ENCODE results near the gene TEX38. TPM values are rescaled to one million over a fixed set of nuclear protein-coding genes. Genes with fewer than 3 reads are reported as not detected.
"Not testable (repeated sequence)": the region's sequence is repeated elsewhere in the genome, so short reads cannot be mapped to it uniquely, and the experiment has no call there.

Gene TEX38
- total and polyA plus RNA-seq, 2 donors (not counting 1 experiment from before 2014, with no cell fraction given): not detected

- Histone ChIP-seq H3K79me2 (ENCODE audit: control insufficient read depth, insufficient read depth, low read length) (no peaks in the 10 kb centered on the region), H3K4me2 (replicated peaks; ENCODE audit: low read depth, low read length, poor library complexity, severe bottlenecking) (no peak overlapping the region), H3K27me3 (replicated peaks in 1 of 4; ENCODE audit: control extremely low read depth in 1 of 4, control insufficient read depth in 3 of 4, insufficient read depth in 4 of 4, low read length in 3 of 4) (no peaks in the 10 kb centered on the region), H3K4me1 (ENCODE audit: control insufficient read depth in 2 of 2, insufficient read depth in 2 of 2, low read length in 2 of 2) (no peaks in the 10 kb centered on the region), H3K4me3 (ENCODE audit: control extremely low read depth in 1 of 5, extremely low read depth in 1 of 5, insufficient read depth in 1 of 5, low read depth in 2 of 5, low read length in 4 of 5) (no peak overlapping the region), H4K20me1 (ENCODE audit: control insufficient read depth, insufficient read depth, low read length, poor library complexity, severe bottlenecking) (no peaks in the 10 kb centered on the region), H3K27ac (ENCODE audit: low read length in 2 of 2) (no peak overlapping the region), H3K36me3 (replicated peaks in 1 of 2; ENCODE audit: control extremely low read depth in 1 of 2, control insufficient read depth in 1 of 2, extremely low read depth in 1 of 2, insufficient read depth in 2 of 2, low read length in 1 of 2) (peaks cover 5 to 29% of the 10 kb centered on the region in 2 experiments), H3K9me3 (ENCODE audit: control extremely low read depth in 1 of 3, control insufficient read depth in 2 of 3, insufficient read depth in 1 of 3, low read length in 2 of 3) (peaks cover 0 to 4% (median 4%) of the 10 kb centered on the region in 3 donors), H2AFZ (ENCODE audit: insufficient read depth, low read depth, low read length, poor library complexity, severe bottlenecking) (no peak overlapping the region), H3K9ac (ENCODE audit: low read length) (no peak overlapping the region)
- intact Hi-C loops (cut with micrococcal nuclease): no loop called here
- TF ChIP-seq EZH2 (IDR thresholded peaks at IDR 0.05; ENCODE audit: borderline replicate concordance, insufficient read depth, low read depth, low read length, poor library complexity, severe bottlenecking): no peak
- TF ChIP-seq, protein P1, sequence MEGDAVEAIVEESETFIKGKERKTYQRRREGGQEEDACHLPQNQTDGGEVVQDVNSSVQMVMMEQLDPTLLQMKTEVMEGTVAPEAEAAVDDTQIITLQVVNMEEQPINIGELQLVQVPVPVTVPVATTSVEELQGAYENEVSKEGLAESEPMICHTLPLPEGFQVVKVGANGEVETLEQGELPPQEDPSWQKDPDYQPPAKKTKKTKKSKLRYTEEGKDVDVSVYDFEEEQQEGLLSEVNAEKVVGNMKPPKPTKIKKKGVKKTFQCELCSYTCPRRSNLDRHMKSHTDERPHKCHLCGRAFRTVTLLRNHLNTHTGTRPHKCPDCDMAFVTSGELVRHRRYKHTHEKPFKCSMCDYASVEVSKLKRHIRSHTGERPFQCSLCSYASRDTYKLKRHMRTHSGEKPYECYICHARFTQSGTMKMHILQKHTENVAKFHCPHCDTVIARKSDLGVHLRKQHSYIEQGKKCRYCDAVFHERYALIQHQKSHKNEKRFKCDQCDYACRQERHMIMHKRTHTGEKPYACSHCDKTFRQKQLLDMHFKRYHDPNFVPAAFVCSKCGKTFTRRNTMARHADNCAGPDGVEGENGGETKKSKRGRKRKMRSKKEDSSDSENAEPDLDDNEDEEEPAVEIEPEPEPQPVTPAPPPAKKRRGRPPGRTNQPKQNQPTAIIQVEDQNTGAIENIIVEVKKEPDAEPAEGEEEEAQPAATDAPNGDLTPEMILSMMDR (IDR thresholded peaks at IDR 0.05): no peak
- DNase-seq (no peak), ATAC-seq (ENCODE audit: low read depth) (no peak)
- POLR2A ChIA-PET: no interaction called here
- Mint-ChIP-seq H3K4me1 (no peaks in the 10 kb centered on the region), H3K27ac (no peak overlapping the region), H3K9me3 (ENCODE audit: insufficient read depth) (peaks cover 5% of the 10 kb centered on the region), H3K4me3 (no peak overlapping the region), H3K27me3 (no peaks in the 10 kb centered on the region)
- CTCF ChIA-PET: interaction anchor here (0.6 kb wide), 2 partner anchors 67 to 839 kb away, joined by 3 to 4 read pairs; no protein-coding TSS in a partner anchor
- no CpG with 5 or more reads among the region's 3 CpGs for WGBS (ENCODE audit: insufficient coverage)
These were observed 21.2 kb upstream of the TEX38 start for GRCh38 chr1:46650491-46650890.

GRCh38 chr1:46651152-46651551 is 20.5 kb upstream of the TEX38 start:
- H3K9ac ChIP-seq (ENCODE audit: low read length); H4K20me1 ChIP-seq (ENCODE audit: control insufficient read depth, insufficient read depth, low read length, poor library complexity, severe bottlenecking); H3K4me1 Mint-ChIP-seq; H3K27me3 ChIP-seq (replicated peaks in 1 of 4; ENCODE audit: control extremely low read depth in 1 of 4, control insufficient read depth in 3 of 4, insufficient read depth in 4 of 4, low read length in 3 of 4); H3K4me3 ChIP-seq (ENCODE audit: control extremely low read depth in 1 of 5, extremely low read depth in 1 of 5, insufficient read depth in 1 of 5, low read depth in 2 of 5, low read length in 4 of 5); H3K9me3 ChIP-seq (ENCODE audit: control extremely low read depth in 1 of 3, control insufficient read depth in 2 of 3, insufficient read depth in 1 of 3, low read length in 2 of 3); H3K27ac ChIP-seq (ENCODE audit: low read length in 2 of 2); DNase-seq; POLR2A ChIA-PET; H3K4me2 ChIP-seq (replicated peaks; ENCODE audit: low read depth, low read length, poor library complexity, severe bottlenecking); H3K79me2 ChIP-seq (ENCODE audit: control insufficient read depth, insufficient read depth, low read length); intact Hi-C loops (cut with micrococcal nuclease); H3K27ac Mint-ChIP-seq; H2AFZ ChIP-seq (ENCODE audit: insufficient read depth, low read depth, low read length, poor library complexity, severe bottlenecking); ATAC-seq (ENCODE audit: low read depth); H3K4me3 Mint-ChIP-seq; H3K4me1 ChIP-seq (ENCODE audit: control insufficient read depth in 2 of 2, insufficient read depth in 2 of 2, low read length in 2 of 2); H3K27me3 Mint-ChIP-seq; H3K9me3 Mint-ChIP-seq (ENCODE audit: insufficient read depth): not testable (repeated sequence)
- CTCF ChIA-PET: interaction anchor here (0.6 kb wide), 2 partner anchors 68 to 839 kb away, joined by 3 to 4 read pairs; no protein-coding TSS in a partner anchor
- H3K36me3 ChIP-seq (replicated peaks in 1 of 2; ENCODE audit: control extremely low read depth in 1 of 2, control insufficient read depth in 1 of 2, extremely low read depth in 1 of 2, insufficient read depth in 2 of 2, low read length in 1 of 2): peaks cover 11 to 33% of the 10 kb centered on the region in 2 experiments
- no CpG with 5 or more reads among the region's 3 CpGs for WGBS (ENCODE audit: insufficient coverage)

Data from B cell (primary cell).